Stimulated activated naive CD4-positive, alpha-beta T cell (primary cell): ENCODE results near the gene NEDD4.
"Not testable (repeated sequence)": the region's sequence is repeated elsewhere in the genome, so short reads cannot be mapped to it uniquely, and the experiment has no call there.

Experiments
- DNase-seq, 6 experiments: peaks; one replicate each; lab custom pipeline; 2025; lab: John Stamatoyannopoulos, UW

The NEDD4 gene

DNA sequence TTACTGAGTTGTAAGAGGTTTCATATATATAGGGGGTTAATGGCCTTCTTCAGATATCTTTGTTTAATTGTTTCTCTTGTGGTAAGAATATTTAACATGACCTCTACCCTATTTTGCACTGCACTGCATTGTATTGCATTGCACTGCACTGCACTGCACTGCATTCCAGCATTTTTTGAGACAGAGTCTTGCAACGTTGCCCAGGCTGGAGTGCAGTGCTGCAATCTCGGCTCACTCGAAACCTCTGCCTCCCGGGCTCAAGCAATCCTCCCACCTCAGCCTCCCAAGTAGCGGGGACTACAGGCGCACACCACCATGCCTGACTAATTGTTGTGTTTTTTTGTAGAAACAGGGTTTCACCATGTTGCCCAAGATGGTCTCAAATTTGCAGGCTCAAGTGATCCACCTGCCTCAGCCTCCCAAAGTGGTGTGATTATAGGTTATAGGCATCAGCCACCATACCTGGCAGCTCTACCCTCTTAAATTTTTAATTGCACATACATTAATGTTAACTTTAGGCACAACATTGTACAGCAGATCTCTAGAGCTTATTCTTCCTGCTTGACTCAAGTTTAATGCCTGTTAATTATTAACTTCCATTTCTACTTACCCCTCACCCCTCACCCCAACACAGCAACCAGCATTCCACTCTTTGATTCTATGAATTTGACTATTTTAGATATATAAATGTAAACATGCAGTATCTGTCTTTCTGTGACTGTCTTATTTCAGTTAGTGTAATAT lies 38.4 kb downstream of the NEDD4 start:
- DNase-seq, result no peak

DNA sequence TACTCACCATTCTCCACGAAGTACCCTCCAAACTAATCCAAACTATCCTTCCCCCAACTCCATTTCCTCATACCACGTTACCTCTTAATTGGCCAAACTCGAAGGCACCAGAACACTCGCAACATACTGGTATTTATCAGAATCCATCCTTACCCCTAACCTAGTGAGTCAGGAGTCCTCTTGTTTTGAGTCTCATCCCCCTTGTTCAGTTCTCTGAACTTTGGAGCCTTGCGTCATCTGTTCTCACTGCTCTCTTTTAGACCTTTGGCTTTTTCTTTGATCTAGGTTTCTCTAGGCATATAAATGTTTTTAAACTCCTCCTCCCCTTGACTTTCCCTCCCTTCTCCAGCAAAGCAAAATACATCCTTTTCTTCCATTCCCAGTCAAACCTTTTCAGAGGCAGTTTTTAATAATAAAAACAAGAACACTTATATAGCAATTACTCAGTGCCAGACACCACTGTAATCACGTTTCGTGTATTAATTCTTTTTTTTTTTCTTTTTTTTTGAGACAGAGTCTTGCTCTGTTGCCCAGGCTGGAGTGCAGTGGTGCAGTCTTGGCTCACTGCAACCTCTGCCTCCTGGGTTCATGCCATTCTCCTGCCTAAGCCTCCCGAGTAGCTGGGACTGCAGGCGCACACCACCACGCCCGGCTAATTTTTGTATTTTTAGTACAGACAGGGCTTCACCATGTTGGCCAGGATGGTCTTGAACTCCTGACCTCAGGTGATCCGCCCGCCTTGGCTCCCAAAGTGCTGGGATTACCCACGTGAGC lies 40.7 kb downstream of the NEDD4 start:
- DNase-seq, result not testable (repeated sequence)

DNA sequence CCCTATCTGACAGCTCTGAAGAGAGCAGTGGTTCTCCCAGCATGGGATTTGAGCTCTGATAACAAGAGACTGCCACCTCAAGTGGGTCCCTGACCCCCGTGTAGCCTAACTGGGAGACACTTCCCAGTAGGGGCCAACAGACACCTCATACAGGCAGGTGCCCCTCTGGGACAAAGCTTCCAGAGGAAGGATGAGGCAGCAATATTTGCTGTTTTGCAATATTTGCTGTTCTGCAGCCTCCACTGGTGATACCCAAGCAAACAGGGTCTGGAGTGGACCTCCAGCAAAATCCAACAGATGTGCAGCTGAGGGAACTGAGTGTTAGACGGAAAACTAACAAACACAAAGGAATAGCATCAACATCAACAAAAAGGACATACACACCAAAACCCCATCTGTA lies 48.8 kb downstream of the NEDD4 start:
- not testable (repeated sequence) for DNase-seq

DNA sequence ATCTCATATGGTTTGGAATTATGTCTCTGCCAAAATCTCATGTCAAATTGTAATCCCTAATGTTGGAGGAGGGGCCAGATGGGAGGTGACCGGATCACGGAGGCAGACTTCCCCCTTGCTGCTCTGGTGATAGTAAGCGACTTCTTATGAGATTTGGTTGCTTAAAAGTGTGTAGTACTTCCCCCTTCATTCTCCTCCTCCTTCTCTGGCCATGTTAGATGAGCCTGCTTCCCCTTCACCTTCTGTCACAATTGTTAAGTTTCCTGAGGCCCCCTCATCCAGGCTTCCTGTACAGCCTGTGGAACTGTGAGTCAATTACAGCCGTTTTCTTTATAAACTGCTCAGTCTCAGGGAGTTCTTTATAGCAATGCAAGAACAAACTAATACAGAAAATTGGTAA lies 51.1 kb downstream of the NEDD4 start:
- DNase-seq, result no peak

DNA sequence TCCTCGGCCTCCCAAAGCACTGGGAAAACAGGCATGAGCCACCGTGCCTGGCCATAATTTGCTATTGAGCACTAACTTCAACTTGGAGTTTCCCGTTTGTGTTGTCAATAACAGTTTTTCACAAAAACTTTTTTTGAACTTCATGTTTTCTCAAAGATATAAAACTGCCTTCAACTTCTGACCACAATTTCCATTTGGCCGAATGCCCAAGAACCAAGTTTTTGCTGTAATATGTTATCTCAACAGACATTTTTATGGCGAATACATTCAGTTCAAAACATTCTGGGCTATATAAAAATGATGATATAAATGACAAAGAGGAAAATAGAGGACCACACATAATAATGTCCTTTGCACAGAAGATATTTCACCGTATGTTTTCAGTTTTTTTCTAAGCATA lies 56.4 kb downstream of the NEDD4 start:
- no peak for DNase-seq

DNA sequence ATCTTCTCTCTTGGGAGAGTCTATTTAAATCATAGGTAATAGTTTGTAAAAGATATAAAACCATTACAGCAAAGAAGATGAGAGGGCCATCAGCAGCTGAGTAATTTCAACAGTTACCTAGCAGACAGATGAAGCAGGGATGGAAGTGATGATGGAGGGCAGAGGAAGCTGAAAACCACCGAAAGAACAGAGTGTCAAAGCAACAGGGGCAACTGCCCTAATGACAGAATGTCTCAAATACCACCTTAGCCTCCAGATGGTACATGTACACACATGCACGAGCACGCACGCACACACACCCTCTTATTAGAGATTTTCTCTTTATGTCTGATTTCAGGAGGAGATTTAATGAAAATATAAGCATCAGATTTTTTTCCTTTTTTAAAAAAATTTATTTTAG lies 64.5 kb downstream of the NEDD4 start:
- DNase-seq, result no peak

DNA sequence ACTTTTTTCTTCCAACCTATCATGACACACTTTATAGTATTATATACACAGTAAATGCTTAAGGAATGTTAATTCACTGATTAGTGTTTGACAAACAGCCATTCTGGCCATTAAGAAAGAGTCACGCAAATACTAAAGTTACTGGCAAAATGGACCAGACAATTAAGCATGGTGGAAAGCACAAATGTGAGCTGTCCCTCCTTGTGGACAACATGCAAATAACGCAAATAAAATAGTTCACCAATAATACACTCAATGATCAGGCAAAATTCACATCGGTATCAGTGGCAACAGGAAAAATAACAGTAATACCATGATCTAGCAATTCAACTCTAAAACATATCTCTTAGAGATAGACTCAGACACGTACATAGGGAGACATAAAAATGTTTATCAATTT lies 71.7 kb downstream of the NEDD4 start:
- DNase-seq, result no peak

DNA sequence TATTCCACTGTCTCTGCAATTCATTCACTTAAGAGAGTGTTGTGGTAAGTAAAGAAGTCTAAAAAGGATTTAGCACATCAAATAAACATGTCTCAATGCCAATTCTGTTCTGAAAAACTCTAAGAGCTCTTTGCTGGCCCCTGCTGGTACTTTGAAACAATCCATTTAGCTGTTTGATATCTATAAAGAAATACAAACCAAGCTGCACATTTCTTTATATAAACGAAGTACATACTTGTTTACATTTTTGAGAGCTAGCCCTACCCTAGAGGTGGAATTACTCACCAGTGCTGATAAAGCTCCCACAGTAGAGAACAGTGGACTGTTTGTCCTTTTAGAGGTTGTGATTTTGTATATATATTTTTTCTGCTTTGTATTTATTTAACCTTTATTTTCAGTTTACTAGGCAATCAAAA lies 75.5 kb downstream of the NEDD4 start:
- peak in 2 of 6 experiments; percentile 3 to 20 for DNase-seq

DNA sequence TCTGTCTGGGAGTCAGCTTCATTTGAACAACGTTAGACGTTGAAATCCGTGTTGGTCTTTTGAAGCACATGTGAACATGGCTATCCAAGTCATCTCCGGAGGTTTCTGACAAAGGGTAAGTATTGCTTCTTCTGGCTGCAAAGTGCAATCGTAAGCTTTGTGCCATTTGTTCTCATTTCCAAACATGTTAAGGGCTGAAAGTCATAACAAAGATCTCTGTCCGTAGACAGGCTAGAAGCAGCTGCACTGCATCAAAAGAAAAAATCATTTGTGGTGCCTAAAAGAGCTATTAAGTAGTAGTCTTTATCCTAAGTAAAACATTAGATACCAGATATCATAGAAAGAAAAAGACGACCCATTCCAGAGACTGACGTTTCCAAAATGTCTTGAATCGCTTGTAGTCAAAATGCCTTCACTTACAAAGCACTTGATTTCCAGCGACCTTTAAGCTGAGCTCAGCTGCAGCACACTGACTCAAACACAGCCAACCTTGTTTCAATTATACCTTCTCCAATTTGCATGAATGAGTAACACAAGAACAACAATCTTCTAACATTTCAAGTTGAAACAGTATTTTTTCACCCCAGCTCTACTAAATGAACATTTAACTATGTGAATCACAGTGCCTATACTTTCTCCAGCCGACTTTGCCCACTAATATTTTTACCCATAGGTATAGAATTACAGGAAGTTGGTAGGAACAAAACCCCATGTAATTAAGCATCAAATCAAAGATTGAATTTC lies 76.6 kb downstream of the NEDD4 start:
- no peak for DNase-seq

DNA sequence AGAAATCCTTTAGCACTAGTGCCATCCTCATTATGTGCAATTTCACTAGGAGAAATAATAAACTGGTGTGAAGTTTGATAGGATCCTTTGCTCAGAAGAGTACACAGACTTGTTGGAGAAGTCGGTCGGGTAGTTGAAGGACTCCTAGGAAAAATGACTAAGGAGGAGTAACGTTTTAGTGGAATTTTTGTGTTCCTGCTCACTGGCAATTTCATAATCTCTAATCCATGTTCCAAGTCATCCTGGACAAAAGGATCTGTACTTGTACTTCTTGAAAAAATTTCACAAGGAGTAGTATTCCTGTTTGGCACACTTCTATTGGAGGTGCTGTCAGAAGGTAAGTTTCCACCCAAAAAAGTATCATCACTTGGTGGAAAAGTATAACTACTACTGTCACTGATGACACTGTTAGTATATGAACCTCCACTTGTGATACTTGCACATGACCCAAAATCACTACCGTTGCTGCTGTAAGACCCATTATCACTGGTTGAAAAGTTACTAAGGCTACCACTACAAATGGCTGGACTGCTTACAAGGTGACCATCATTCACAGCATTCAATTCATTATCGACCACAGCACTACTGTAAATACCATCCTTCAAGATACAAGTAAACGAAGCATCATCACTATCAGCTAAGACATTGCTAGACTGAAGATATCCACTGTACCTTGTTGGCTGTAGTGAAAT lies 77.4 kb downstream of the NEDD4 start:
- DNase-seq, result no peak

DNA sequence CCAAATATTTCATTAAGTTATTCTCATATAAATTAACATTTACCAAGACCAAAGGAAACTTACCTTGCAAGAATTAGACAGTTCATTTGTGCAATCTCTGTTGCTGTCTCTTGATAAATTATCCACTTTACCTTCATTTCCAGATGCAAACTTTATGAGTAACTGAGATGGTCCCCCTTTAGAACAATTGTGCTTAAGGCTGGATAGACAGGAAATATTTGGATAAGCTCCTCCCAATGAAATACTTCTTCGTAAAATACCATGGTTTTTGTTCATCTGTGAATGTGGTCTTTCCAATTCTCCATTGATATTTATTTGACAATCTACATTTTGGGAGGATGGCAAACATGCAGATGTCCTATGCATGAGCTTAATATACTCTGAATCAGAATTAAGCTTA lies 78.2 kb downstream of the NEDD4 start:
- DNase-seq, result no peak

DNA sequence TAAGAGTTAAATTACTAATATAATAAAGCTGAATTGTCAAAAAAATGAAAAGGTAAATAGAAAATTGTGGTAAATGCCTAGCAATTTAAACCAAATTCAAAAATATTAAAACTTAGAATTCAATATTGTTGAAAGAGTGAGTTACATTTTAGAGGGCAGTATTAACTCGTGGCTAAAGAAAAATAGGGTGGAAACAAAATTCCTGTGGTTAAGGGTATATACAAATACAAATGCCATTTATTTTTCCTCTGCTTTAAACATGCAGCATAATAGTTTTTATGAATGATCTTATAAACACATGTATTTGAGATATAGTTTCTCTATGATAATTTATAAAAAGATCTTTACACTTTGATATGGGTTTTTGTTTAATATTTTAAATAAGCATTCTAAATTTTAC lies 79.0 kb downstream of the NEDD4 start:
- DNase-seq, result no peak

DNA sequence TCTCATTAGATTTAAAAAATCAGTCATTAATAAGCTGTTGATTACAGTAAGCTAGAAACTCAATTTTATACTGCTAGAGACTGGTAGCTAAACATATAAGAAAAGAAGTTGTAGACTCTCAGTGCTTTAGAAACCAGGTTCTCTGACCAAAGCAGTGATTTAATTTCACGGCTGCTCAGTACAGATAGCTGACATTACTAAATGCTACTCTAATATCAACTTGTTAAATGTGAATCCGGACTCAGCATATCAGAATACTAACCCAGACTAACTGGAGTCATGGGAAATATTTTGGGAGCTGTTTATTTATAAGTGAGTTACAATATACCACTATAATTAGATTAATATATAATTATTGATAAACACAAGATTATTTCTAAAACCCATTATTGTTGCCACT lies 80.4 kb downstream of the NEDD4 start:
- DNase-seq, result no peak

DNA sequence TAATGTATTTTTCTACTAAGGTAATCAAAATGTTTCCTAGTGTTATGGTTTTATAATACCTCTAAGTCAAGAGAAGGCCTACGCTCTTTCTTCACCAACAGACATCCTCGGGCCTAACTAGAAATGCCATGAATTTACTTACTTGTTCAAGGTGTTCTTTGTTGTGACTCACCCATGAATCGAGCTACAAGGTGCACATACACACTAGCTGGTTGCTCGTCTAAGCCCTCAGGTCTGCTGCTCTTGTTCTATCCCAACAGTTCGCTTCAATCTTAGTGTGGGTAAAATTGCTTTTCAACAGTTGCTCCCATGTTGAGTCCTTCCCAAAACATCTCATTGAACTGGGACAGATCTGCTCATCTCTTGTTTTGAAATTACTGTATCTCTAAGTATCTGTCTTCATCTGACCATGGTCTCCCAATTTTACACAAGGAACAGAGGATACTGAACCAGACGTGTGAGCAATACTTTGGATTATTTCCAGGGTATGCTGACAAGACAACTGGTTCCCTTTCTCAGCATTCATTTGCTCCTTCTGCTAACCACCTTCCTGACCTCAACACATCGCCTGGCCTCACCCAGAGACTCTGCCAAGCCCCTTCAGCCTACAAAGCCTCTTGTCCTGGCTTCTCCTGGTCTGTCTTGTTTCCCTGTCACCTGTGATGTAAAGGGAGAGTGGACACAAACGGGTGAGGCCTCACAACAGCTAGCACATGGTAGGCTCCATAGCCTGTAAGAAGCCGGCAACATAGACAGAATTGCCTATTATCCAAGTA lies 84.2 kb downstream of the NEDD4 start:
- no peak for DNase-seq

DNA sequence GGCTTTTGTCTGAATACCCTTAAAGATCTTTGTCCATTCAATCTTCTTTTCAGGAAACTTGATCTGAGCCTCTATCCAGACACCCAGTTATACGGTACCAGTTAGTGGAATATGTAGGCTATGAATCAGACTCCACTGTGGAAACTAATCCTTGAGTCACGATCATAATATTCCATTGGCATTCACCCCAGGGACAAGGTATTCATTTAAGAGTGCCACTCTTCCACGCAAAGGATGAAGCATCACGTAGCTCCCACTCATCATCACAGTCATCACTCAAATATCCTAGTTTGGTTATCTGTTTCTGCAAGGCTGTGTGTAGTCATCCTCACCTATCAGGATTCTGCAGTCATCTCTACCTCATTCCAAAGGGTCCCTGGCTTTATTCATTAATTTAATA lies 85.6 kb downstream of the NEDD4 start:
- no peak for DNase-seq

DNA sequence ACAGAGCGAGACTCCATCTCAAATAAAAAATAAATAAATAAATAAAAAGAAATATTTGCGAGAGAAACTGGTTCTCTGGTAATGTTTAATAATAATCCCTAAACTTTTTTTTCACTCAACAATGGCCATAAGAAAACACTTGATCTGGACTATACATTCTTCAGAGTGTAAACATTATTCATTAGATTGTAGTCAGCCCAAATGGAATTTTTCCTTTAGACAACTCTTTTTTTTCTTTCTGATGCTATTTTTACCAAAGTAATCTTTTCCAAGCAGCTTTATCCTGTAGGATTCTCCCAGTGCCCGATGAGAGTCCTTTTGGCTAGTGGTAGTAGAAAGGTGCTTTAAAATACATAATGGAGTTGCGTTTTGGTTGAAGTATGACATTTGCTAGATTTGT lies 90.4 kb downstream of the NEDD4 start:
- no peak for DNase-seq

DNA sequence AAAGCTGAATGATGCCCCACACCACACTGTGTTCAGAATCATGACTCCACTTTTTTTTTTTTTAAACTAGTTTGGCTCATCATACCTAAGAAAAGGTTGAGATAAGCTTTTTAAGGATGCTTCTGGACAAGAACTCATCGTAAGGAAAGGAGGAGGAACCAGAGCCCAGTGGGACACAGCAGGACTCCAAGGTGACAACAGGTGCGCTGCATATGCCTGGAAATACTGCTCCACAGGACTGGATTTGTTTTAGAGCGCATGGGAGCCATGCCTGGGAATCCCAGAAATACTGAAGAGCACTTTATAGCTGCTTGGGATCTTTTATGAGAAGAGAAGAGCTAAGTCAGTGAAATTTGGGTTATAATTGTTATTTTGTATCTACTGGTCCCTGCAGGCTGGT lies 93.4 kb downstream of the NEDD4 start:
- no peak for DNase-seq

DNA sequence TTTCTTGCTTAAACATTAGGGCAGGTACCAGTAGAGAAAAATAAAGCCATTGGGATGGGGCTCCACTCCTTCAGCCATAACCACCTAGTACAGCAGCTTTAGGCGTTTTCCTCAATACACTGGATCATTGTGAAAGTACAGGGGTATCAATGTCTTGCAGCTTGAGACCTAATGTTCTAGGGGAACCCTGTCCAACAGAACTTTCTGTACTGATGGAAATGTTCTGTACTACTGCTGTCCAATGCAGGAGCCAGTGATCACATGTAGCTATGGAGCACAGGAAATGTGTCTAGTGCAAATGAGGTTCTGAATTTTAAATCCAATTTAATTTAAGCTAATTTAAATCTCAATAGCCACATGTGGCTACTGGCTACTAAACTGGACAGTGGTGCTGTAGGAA lies 93.9 kb downstream of the NEDD4 start:
- no peak for DNase-seq

DNA sequence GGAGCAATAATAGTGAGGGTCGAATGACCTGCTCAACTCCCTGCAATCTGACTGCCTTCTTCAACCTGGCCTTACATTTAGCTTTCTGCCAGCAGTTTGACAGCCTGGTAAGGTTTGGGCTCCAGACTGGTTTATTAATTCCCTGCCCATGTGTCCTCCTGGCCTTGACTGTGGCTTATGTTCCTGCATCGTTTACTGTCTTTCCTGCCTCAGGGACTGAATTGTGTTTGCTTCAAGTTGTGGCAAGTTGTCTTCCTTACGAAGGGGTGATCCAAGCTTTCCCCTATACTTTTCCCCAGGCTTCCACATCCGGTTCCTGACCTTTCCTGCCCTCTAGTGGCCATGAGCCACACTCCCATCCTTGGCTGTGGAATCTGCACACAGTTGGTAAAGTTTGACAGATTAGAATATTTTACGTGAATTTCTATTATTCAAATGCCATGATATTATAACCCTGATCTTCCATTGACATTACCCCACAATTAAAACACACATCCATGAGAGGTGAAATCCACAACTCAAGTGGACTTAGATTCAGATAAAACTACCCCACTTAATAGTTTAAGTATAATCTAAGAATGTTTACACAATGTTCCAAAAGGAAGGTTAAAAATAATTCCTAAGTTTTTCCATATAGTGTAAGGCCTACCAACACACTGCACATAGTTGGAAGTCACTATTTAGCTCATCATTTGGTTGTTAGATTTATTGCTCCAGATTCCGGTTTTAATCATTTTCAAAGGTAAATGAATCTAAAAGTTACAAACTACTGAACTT lies 95.7 kb downstream of the NEDD4 start:
- no peak for DNase-seq

DNA sequence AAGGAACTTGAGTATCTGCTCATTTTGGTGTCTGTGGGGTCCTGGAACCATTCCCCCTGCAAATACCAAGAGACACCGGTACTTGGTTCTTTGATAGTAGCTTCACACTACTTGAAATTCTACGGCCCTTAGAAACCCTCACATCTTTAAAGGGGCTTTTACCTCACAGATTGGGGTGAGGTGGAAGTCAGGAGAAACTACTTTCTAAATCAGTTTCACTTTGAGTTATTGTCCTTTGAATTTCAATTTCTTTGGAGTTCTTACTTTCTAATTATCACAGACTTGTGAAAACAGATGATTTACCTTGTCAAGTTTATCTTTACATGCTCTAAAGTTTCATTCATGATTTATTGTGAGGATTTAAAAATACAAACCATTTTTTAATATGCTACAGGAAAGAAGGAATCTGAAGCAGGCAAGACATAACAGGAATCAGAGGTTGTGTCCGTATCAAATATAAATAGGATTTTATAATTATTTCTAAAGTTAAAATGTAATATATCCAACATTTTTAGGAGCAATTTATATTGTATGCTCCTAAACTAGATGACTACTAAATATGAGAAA lies 98.9 kb downstream of the NEDD4 start:
- DNase-seq, result no peak
